ENCODE measurements around the gene ST8SIA2.

DNA sequence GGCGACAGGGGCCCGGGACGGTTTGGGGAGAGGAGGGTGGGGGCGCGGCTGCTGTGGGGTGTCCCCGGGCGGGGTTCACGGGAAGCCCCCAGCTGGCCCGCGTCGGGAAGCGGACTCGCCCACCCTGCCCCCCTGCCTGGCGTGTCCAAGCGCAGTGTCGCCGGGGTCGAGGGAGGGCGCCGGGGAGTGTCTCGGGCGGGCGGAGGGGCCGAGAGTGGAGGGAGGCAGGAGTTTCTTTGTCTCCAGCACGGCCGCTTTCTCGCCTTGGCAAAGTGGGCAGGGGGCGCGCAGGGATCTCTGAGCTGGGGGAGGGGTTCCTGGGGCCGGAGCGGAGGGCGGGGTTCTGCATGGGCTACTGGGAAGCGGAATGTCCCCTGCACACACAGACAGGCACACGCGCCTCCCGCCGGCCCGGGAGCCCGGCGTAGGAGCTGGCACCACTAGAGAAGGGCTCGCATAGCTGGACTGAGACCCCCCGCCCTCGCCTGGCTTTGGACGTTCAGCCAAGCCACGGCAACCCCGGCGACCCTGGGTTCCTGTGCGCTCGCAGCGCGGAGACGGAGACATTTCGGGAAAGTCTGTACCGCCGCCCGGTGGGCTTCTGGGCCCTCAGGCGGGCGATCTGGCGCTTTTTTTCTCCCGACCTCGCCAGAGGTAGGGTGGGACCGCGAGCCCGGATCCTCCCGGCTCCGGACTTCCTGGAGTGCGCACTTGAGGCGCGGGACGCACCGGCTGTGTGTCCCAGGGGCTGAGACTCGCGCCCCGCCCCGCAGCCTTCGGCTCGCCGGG lies 822 bp downstream of the ST8SIA2 start:
- TF ChIP-seq GABPA (IDR thresholded peaks at IDR 0.05; ENCODE audit: low read depth): no peak
- no peak for TF ChIP-seq EP300 (IDR thresholded peaks at IDR 0.05; ENCODE audit: borderline replicate concordance in 1 of 2, low read depth in 1 of 2, low read length in 1 of 2)
- TF ChIP-seq, protein P1, sequence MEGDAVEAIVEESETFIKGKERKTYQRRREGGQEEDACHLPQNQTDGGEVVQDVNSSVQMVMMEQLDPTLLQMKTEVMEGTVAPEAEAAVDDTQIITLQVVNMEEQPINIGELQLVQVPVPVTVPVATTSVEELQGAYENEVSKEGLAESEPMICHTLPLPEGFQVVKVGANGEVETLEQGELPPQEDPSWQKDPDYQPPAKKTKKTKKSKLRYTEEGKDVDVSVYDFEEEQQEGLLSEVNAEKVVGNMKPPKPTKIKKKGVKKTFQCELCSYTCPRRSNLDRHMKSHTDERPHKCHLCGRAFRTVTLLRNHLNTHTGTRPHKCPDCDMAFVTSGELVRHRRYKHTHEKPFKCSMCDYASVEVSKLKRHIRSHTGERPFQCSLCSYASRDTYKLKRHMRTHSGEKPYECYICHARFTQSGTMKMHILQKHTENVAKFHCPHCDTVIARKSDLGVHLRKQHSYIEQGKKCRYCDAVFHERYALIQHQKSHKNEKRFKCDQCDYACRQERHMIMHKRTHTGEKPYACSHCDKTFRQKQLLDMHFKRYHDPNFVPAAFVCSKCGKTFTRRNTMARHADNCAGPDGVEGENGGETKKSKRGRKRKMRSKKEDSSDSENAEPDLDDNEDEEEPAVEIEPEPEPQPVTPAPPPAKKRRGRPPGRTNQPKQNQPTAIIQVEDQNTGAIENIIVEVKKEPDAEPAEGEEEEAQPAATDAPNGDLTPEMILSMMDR (IDR thresholded peaks at IDR 0.05): no peak
- no peak for TF ChIP-seq POLR2AphosphoS5 (IDR thresholded peaks at IDR 0.05; ENCODE audit: low read depth, low read length)
- no peak for TF ChIP-seq FOXM1 (IDR thresholded peaks at IDR 0.05; ENCODE audit: low read depth)
- no peak for TF ChIP-seq RFX5 (IDR thresholded peaks at IDR 0.05; ENCODE audit: low read length)
- no peak for TF ChIP-seq RAD21 (IDR thresholded peaks at IDR 0.05; ENCODE audit: low read length)
- TF ChIP-seq, protein P2, sequence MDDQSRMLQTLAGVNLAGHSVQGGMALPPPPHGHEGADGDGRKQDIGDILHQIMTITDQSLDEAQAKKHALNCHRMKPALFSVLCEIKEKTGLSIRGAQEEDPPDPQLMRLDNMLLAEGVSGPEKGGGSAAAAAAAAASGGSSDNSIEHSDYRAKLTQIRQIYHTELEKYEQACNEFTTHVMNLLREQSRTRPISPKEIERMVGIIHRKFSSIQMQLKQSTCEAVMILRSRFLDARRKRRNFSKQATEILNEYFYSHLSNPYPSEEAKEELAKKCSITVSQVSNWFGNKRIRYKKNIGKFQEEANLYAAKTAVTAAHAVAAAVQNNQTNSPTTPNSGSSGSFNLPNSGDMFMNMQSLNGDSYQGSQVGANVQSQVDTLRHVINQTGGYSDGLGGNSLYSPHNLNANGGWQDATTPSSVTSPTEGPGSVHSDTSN (IDR thresholded peaks at IDR 0.05): no peak
